Measurements from ENCODE around the gene PPIG.
A peak's percentile ranks its signal among the peaks of the same experiment; 100 is the strongest.

PPIG gene

DNA sequence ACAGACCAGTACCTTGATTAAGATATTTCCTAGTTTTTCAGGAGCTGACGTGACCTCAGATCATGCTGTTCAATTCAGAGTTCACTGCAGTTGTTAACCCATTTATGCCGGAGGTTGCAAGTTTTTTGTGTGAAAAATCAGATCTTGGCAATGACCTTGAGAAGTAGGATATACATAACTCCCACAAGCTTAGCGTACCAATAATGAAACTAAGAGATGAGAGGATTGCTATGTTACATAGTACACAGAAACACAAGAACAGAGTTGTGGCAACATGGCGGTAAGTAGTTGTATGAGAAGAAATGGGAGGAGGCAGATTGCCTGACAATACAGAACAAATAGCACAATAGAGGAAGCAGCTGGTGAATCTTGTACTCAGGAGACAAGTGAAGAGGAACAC is 39.1 kb downstream of the PPIG start:
- no peak for DNase-seq (ENCODE audit: low read depth in 2 of 2)
- H3K4me3 ChIP-seq (replicated peaks in 1 of 2; ENCODE audit: low read depth in 2 of 2, low read length in 2 of 2), result no peak overlapping the region
- TF ChIP-seq, protein P1, sequence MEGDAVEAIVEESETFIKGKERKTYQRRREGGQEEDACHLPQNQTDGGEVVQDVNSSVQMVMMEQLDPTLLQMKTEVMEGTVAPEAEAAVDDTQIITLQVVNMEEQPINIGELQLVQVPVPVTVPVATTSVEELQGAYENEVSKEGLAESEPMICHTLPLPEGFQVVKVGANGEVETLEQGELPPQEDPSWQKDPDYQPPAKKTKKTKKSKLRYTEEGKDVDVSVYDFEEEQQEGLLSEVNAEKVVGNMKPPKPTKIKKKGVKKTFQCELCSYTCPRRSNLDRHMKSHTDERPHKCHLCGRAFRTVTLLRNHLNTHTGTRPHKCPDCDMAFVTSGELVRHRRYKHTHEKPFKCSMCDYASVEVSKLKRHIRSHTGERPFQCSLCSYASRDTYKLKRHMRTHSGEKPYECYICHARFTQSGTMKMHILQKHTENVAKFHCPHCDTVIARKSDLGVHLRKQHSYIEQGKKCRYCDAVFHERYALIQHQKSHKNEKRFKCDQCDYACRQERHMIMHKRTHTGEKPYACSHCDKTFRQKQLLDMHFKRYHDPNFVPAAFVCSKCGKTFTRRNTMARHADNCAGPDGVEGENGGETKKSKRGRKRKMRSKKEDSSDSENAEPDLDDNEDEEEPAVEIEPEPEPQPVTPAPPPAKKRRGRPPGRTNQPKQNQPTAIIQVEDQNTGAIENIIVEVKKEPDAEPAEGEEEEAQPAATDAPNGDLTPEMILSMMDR (IDR thresholded peaks at IDR 0.05; ENCODE audit: low read depth, low read length), result no peak

DNA sequence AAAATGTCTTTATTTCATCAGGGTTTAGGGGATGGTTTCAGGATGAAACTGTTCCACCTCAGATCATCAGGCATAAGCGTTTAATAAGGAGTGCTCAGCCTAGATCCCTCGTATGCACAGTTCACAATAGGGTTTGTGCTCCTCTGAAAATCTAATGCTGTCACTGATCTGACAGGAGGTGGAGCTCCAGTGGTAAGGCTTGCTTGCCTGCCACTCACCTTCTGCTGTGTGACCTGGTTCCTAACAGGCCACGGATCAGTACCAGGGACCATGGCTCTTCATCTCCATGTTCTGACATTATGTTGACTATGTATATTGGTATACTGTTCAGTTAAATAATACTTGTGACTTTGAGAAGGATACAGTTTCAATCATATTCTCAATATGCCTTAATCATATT is 41.6 kb downstream of the PPIG start:
- no peak for DNase-seq (ENCODE audit: low read depth in 2 of 2)
- TF ChIP-seq, protein P1 (IDR thresholded peaks at IDR 0.05; ENCODE audit: low read depth, low read length), result no peak
- H3K4me3 ChIP-seq (replicated peaks in 1 of 2; ENCODE audit: low read depth in 2 of 2, low read length in 2 of 2), result no peak overlapping the region

DNA sequence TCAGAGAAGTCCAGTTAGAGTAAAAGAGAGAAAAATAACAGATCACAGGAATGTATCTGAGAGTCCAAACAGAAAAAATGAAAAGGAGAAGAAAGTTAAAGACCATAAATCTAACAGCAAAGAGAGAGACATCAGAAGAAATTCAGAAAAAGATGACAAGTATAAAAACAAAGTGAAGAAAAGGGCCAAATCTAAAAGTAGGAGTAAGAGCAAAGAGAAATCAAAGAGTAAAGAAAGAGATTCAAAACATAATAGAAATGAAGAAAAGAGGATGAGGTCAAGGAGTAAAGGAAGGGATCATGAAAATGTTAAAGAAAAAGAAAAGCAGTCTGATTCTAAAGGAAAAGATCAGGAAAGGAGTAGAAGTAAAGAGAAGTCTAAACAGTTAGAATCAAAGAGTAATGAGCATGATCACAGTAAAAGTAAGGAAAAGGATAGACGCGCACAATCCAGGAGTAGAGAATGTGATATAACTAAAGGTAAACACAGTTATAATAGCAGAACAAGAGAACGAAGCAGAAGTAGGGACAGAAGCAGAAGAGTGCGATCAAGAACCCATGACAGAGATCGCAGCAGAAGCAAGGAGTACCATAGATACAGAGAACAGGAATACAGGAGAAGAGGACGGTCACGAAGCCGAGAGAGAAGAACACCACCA is 52.4 kb downstream of the PPIG start:
- H3K4me3 ChIP-seq (replicated peaks in 1 of 2; ENCODE audit: low read depth in 2 of 2, low read length in 2 of 2), result no peak overlapping the region
- TF ChIP-seq, protein P1 (IDR thresholded peaks at IDR 0.05; ENCODE audit: low read depth, low read length), result no peak
- no peak for DNase-seq (ENCODE audit: low read depth in 2 of 2)

DNA sequence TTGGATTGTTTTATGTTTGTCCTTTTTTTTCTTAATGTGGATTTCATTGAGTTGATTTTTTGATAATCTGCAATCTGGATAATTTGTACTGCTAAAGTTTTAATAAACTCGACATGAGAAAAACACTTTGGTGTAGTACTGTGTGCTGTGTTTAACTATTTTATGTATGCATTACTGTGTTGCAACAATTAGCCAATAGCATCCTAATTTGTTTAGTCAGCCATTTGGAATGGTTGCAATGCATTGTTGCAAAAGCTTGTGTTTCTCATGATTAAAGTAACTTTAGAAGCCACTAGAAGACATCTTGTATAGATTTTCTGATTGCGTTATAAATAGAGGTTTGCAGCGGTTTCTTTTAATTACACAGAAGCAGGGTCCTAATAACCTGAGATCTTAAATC is 53.5 kb downstream of the PPIG start:
- peak; percentile 62 to 83 for DNase-seq (ENCODE audit: low read depth in 2 of 2)
- no peak overlapping the region for H3K4me3 ChIP-seq (replicated peaks in 1 of 2; ENCODE audit: low read depth in 2 of 2, low read length in 2 of 2)
- TF ChIP-seq, protein P1 (IDR thresholded peaks at IDR 0.05; ENCODE audit: low read depth, low read length), result no peak

DNA sequence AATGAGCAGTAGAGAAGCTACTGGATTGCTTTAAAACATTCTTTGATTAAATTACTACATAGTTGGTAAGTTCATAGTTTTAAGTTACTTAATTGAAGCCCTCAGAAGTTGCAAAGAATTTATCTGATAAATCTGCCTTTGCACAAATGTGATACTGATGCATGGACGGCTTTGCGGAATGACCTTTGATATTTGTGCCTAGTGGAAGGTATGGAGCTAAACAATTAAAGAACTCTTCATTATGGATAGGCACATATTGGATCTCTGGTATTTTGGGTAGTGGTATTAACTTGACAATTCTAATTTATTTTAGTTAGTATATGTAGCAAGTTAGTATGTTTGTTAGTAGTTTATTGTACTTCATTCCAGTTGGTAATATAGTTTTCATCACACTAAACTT is 56.0 kb downstream of the PPIG start:
- TF ChIP-seq, protein P1 (IDR thresholded peaks at IDR 0.05; ENCODE audit: low read depth, low read length), result no peak
- no peak for DNase-seq (ENCODE audit: low read depth in 2 of 2)

DNA sequence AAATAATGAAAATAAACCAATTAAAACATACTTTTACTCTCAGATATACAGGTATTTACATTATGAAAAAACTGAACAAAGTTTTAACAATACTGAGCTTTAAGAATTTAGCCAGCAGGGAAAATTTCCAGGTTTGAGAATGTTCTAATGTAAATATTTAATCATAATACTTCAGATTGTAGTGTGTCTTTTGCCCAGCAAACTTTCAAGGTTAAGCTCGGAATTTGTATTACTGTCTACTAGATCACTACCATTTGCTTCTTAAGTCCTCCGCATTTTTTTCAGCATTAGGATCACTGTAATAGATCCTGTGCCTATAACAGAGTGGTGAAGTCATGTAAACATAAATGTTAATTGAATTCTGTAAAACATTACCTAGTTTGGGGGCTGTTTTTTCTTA is 57.3 kb downstream of the PPIG start:
- H3K4me3 ChIP-seq (replicated peaks in 1 of 2; ENCODE audit: low read depth in 2 of 2, low read length in 2 of 2), result no peak overlapping the region
- DNase-seq (ENCODE audit: low read depth in 2 of 2), result no peak
- TF ChIP-seq, protein P1 (IDR thresholded peaks at IDR 0.05; ENCODE audit: low read depth, low read length), result no peak

More for the DNA sequence above, 56.0 kb downstream of the PPIG start:
- no peak overlapping the region for H3K4me3 ChIP-seq (replicated peaks in 1 of 2; ENCODE audit: low read depth in 2 of 2, low read length in 2 of 2)

DNA sequence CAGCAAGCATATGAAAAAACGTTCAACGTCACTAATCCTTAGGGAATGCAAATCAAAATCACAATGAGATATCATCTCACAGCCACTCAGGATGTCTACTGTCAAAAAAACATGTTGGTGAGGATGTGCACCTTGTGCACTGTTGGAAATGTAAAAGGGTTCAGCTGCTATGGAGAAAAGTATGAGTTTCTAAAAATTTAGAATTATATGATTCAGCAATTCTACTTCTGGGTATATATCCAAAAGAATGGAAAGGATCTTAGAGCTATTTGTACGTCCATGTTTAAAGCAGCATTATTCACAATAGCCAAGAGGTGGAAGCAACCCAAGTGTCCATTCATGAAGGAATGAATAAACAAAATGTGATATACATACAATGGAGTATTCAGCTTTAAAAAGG is 60.0 kb downstream of the PPIG start:
- H3K4me3 ChIP-seq (replicated peaks in 1 of 2; ENCODE audit: low read depth in 2 of 2, low read length in 2 of 2), result no peak overlapping the region
- TF ChIP-seq, protein P1 (IDR thresholded peaks at IDR 0.05; ENCODE audit: low read depth, low read length), result no peak
- DNase-seq (ENCODE audit: low read depth in 2 of 2), result no peak
